PC-3 (cell line): ENCODE measurements around the gene CBFA2T3.

Experiments
- EZH2 ChIP-seq: fragments of 300-600 bp; sonication (generic); IDR thresholded peaks from one replicate; pipeline ENCODE4 v1.6.1; 2017; ENCODE audit warnings: antibody characterized with exemption, mild to moderate bottlenecking, low read length; ENCODE audit not compliant: unreplicated experiment
- EZH2phosphoT487 ChIP-seq: fragments of 300-600 bp; sonication (generic); IDR thresholded peaks from 2 replicates; pipeline ENCODE4 v1.6.1; 2018; ENCODE audit warnings: mild to moderate bottlenecking, antibody characterized with exemption, low read length, borderline replicate concordance

GRCh38 chr16:88907768-88908167, 69.2 kb downstream of the CBFA2T3 start:
- TF ChIP-seq EZH2phosphoT487 = no peak
- TF ChIP-seq EZH2 = no peak
